GM12891 (cell line): Measurements from ENCODE around the gene DNM3.
"Not testable (repeated sequence)": the region's sequence is repeated elsewhere in the genome, so short reads cannot be mapped to it uniquely, and the experiment has no call there.

Experiments
- PAX5 ChIP-seq: IDR thresholded peaks from 2 replicates; pipeline ENCODE4 v1.6.1; 2011; ENCODE audit warnings: low read length, moderate library complexity, mild to moderate bottlenecking; ENCODE audit not compliant: insufficient read depth, severe bottlenecking
- POLR2A ChIP-seq: IDR thresholded peaks from 2 replicates; pipeline ENCODE4 v1.6.1; 2011; ENCODE audit warnings: low read depth, low read length, control low read depth
- POLR2AphosphoS5 ChIP-seq: IDR thresholded peaks from 2 replicates; pipeline ENCODE4 v1.6.1; 2011; ENCODE audit warnings: low read depth, low read length, control low read depth
- SPI1 ChIP-seq: IDR thresholded peaks from 2 replicates; pipeline ENCODE4 v1.6.1; 2011; ENCODE audit warnings: low read depth, low read length, control low read depth
- TAF1 ChIP-seq: IDR thresholded peaks from 2 replicates; pipeline ENCODE4 v1.6.1; 2011; ENCODE audit warnings: low read depth, low read length, control low read depth

DNA sequence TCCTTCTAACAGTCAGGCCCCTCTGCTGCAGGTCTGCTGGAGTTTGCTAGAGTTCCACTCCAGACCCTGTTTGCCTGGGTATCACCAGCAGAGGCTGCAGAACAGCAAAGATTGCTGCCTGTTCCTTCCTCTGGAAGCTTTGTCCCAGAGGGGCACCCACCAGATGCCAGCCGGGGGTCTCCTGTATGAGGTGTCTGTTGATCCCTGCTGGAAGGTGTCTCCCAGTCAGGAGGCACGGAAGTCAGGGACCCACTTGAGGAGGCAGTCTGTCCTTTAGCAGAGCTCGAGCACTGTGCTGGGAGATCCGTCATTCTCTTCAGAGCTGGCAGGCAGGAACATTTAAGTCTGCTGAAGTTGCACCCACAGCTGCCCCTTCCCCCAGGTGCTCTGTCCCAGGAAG, 238.6 kb downstream of the DNM3 start:
- TF ChIP-seq POLR2A, POLR2AphosphoS5, TAF1, SPI1, PAX5: not testable (repeated sequence)
